GM12875 (cell line): ENCODE results near the gene ARHGEF7.
A peak's percentile ranks its signal among the peaks of the same experiment; 100 is the strongest.

Source experiments
- H3K4me3 ChIP-seq: one replicate; pipeline ENCODE4 v1.5.1; 2011; ENCODE audit warnings: low read depth, low read length, control low read depth
- TF ChIP-seq, protein P1 (sequence below): IDR thresholded peaks from 2 replicates; pipeline ENCODE4 v1.5.1; 2011; ENCODE audit warnings: low read depth, mild to moderate bottlenecking, control low read depth, inconsistent platforms, low read length, moderate library complexity, borderline replicate concordance; ENCODE audit not compliant: insufficient read depth

The ARHGEF7 gene

DNA sequence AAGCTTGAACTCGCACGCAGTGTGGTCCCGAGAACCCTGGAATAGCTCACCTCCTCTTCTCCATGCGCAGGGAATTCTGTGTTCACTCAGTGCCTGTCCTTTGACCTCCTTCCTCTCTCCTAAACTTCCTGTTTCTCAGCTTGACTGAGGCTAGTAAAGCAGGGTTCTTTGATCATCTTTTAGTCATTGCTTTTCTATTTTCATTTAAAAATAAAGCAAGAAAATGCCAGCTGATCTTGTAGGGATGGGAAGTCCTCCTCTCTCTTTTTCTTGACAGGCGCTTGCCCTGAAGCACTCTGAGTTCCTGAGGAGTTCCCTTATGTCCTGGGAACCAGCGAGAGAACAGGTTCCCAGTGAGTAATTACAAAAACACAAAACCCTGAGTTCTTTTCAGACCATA lies 62.8 kb downstream of the ARHGEF7 start:
- TF ChIP-seq, protein P1, sequence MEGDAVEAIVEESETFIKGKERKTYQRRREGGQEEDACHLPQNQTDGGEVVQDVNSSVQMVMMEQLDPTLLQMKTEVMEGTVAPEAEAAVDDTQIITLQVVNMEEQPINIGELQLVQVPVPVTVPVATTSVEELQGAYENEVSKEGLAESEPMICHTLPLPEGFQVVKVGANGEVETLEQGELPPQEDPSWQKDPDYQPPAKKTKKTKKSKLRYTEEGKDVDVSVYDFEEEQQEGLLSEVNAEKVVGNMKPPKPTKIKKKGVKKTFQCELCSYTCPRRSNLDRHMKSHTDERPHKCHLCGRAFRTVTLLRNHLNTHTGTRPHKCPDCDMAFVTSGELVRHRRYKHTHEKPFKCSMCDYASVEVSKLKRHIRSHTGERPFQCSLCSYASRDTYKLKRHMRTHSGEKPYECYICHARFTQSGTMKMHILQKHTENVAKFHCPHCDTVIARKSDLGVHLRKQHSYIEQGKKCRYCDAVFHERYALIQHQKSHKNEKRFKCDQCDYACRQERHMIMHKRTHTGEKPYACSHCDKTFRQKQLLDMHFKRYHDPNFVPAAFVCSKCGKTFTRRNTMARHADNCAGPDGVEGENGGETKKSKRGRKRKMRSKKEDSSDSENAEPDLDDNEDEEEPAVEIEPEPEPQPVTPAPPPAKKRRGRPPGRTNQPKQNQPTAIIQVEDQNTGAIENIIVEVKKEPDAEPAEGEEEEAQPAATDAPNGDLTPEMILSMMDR: no peak
- no peak overlapping the region for H3K4me3 ChIP-seq

DNA sequence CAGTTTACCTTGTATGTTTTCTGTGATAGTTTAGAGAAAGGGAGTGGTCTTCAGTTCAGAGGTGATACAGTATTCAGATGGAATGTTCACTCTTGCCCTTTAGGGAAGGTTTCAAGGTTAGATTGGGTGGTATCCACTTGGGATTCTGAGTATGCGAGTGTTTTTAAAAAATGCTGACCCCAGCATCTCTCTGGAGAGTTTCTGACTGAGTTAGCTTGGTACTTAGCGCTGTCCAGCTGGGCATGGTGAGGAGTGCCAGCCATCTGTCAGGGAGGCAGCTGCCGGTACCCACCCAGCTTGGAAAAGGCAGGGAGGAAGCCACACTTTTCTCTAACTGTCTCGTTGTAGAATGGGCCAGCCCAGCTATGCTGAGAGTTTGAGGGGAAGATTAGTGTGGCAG lies 63.3 kb downstream of the ARHGEF7 start:
- no peak overlapping the region for H3K4me3 ChIP-seq
- TF ChIP-seq, protein P1: no peak

DNA sequence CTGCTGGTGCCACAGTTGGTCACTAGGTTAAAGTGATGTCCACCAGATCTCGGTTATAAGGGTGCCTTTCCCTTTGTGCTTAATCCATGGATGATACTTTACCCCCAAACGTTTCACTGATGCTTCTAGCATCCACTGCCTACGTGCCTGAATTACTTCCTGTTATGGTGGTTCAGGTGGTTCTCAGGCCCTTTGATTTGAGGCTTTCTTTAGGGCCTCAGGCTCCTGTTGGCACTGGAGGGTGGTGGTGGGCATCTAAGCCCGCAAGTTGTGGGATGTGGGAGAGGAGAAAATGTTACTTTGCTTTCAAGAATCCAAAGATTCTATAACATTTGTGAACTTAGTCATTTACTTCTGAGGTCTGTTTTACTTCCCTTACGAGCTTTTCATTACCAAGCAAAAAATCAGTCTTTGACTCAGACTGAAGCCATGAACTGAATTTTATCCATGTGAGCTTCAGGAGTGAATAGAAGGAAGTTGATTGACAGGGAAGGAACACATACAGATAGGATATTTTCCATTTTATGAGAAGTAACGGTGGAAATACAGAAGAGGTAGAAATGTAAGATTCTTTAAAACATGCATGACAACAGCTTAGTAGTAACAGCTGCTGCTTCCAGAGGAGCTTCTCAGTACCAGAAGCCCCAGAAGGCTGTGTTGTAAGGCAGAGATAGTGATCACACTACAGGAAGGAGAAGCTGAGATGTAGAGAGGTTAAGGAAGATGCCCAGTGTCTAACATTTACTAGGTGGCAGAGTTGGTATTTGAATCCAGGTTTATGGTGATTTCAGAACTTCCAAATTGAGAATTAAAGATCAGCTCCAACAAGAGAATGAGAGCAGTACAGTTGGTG lies 65.0 kb downstream of the ARHGEF7 start:
- H3K4me3 ChIP-seq: no peak overlapping the region
- TF ChIP-seq, protein P1: no peak

DNA sequence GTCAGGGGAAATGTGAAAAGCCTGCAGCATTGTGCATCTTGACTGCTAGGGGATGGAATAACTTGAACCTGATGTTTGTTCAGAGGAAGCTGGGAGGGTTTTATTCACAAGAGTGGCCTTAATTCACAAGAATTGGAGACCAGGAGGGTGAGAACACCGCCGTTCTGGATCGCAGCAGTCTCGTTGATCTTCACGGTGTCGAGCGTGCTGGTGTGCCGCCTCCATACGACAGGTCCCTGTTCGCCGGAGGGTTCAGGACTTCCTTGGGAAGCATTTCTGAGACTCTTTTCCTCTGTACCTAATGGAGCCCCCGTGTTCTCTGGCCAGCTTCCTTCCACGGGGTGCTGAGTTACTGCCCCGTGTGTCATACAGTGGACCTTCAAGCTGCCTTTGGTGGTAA lies 66.9 kb downstream of the ARHGEF7 start:
- TF ChIP-seq, protein P1: no peak
- no peak overlapping the region for H3K4me3 ChIP-seq

DNA sequence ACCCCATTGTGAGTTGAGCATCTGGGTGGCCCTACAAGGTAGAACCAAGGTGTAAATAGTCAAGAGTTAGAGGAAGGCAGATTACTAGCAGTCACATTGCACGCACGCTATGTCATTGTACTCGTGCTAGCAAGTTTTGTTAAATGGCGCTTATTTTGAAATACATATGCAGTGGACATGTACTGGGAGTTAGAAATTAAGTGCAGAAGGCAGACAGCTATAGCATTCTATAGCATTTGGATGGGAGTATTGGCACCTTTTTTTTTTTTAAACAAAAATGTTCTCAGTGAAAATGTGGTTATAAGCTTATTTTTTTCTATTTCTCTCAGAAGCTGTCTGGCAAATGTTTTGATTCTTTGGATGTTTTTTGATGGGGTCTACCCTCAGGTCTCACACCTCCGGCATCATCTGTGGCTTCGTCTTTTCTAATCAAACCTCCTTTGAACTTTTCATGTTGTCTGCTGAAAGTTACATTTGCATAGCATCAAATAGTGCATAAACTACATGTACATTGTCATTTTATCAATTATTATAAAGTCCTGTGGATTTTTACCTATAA lies 68.1 kb downstream of the ARHGEF7 start:
- no peak overlapping the region for H3K4me3 ChIP-seq
- TF ChIP-seq, protein P1: no peak

DNA sequence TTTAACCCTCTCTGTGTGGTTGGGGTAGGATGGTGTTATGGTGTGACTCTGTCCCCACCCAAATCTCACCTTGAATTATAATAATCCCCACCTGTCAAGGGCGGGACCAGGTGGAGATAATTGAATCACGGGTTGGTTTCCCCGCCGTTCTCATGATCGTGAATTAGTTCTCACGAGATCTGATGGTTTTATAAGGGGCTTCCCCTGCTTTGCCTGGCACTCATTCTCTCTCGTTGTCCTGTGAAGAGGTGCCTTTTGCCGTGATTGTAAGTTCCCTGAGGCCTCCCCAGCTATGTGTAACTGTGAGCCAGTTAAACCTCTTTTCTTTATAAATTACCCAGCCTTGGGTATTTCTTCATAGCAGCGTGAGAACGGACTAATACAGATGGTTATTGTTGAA lies 68.8 kb downstream of the ARHGEF7 start:
- TF ChIP-seq, protein P1: no peak
- H3K4me3 ChIP-seq: peak overlapping the region; percentile 50
